GM21390 (cell line): ENCODE results near the gene PROSER3.
A peak's percentile ranks its signal among the peaks of the same experiment; 100 is the strongest.

Source experiments
- ATAC-seq: cut with Tn5 transposase; IDR thresholded peaks from one replicate; pipeline ENCODE4 v1.9.1; 2021; ENCODE audit not compliant: unreplicated experiment

PROSER3 gene

GRCh38 chr19:35738021-35738886 is 19.7 kb upstream of the PROSER3 start:
- no peak for ATAC-seq

DNA sequence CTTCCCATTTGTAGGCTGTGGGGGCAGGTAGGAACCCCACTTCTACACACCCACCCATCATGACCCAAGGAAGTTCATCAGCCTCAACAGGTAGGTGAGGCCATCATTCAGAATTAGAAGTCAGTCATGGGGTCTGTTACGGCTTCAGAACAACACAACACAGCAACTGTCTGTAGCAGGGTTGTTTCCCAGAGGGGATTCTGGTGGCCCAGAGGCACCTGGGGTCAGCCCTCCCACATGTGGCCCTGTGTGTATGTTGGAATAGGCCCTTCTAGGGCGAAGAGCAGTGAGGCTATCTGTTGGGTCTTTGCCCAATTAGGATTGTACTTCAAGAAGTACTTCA is 19.1 kb upstream of the PROSER3 start:
- no peak for ATAC-seq

- ATAC-seq = no peak
Observed at GRCh38 chr19:35739275-35740107, 18.5 kb upstream of the PROSER3 start.

GRCh38 chr19:35740108-35740422 is 17.9 kb upstream of the PROSER3 start:
- peak; percentile 18 for ATAC-seq

DNA sequence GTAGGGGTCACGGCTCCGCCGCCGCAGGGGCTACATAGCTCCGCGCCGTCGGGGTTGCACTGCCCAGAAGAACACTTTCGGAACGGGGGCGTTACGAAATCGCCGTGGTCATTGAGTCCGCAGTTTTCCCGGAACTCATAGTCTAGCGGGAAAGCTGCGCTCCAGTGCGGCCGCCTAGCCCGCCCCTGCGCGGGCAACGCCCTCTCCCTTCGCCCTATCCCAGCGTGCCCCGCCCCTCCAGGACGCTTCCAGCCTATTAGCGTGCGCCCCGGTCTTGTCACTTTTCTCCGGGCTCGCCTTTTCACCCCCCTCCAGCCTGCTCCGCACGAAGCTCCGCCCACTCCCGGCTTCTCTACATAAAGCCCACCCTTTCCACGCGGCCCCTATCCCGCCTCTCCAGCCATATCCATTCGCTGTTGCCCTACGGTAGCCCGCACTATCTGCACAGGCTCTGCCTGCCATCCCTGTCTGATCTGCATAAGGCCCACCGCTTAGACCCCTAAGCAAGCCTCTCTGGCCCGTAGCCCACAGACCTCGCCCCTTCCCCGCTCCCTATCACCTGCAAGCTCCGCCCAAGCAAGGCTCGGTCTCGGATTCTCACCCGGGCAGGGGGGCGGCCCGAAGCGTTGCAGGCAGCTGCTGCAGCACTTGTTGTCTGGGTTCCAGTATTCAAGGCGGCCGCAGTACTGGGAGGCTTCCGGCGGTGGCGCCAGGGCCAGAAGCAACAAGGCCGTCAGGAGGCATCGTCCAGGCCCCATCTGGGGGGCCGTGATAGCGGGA is 17.4 kb upstream of the PROSER3 start:
- peak; percentile 47 for ATAC-seq

GRCh38 chr19:35741203-35741515 is 16.8 kb upstream of the PROSER3 start:
- ATAC-seq = no peak

GRCh38 chr19:35742121-35742724 is 15.8 kb upstream of the PROSER3 start, which contains the start of gene IGFLR1:
Gene IGFLR1 (minus strand): TSS chr19:35742452. CDS start chr19:35741180, 1,272 bp downstream.
- ATAC-seq = no peak

GRCh38 chr19:35743640-35744429 is 14.1 kb upstream of the PROSER3 start:
- ATAC-seq = no peak

- ATAC-seq = peak; percentile 34
Observed at GRCh38 chr19:35744430-35745327, 13.3 kb upstream of the PROSER3 start.

DNA sequence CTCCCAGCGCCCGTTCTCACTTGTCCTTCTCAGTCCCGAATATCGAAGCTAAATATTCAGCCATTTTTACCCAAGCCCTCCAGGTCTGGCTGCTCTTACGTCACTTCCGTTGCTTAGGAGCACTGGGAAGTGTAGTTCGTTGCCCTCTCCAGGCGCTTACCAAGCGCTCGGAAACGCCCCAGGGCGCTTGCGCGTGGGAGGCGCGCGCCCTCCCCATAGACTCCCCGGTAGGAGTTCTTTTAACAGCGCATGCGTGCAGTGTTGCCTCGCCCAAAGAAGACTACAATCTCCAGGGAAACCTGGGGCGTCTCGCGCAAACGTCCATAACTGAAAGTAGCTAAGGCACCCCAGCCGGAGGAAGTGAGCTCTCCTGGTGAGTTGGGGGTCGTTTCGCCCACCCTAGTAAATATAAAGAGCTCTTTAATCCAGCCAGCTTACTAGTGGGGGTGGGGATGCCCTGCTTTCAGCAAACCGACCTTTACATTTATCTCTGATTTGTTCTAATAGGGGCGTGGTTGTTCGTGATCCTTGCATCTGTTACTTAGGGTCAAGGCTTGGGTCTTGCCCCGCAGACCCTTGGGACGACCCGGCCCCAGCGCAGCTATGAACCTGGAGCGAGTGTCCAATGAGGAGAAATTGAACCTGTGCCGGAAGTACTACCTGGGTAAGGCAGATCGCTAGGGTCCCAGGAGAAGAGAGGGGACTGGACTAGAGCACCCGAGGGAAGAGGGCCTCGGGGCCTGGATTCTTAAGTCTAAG is 12.5 kb upstream of the PROSER3 start, which contains the start of the genes PSENEN and U2AF1L4:
Gene PSENEN (plus strand): TSS at position 324 of the 759 bp plus-strand sequence. CDS start 280 bp downstream, at position 604.
Gene U2AF1L4 (minus strand): TSS at position 91 of the 759 bp plus-strand sequence. CDS start 27 bp downstream, at position 64.
- ATAC-seq = peak; percentile 40

GRCh38 chr19:35746087-35746462 is 11.9 kb upstream of the PROSER3 start:
- ATAC-seq = no peak

GRCh38 chr19:35746531-35746930 is 11.4 kb upstream of the PROSER3 start:
- ATAC-seq = no peak

DNA sequence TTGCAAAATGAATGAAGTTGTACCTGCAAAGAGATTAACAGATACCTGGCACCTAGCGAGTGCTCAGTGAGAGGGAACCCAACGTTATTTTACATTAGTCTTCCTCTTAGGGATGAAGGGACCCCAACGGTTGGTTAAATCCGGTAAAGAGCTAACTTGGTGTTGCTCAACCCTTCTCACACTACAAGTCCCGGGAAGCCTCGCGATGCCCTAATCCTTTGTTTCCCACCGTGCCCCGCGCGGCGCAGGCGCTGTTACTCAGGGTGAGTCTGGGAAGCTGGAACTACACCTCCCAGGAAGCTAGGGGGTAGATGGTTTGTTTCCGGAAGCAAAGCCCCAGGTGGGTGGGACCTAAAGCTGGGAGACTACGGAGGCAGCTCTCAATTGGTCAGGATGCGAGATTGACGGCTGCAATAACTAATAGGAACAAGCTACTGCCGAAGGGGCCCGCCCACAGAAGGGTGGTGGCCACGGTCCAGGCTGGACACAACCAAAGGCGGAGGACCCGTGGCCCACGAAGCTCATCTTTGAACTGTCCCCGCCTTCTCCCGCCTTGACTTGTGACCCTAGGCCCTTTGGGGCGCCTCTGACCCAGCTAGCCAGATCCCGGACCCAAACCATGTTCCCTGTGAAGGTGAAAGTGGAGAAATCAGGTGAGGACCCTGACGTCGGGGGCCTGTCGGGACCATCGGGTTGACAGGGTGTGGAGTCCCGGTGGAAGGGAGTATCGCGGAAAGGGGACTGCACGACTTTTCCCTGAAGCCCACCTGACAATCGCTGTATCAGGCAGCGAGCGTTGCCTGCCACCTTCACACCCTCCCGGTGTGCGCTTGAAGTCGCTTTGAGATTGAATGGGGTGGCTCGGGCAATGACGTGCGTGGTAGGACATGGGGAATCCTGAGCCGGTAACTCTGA is 9.6 kb upstream of the PROSER3 start, which contains the start of gene LIN37:
Gene LIN37 (plus strand): TSS at position 471 of the 915 bp plus-strand sequence. CDS start 149 bp downstream, at position 620.
- peak; percentile 63 for ATAC-seq

DNA sequence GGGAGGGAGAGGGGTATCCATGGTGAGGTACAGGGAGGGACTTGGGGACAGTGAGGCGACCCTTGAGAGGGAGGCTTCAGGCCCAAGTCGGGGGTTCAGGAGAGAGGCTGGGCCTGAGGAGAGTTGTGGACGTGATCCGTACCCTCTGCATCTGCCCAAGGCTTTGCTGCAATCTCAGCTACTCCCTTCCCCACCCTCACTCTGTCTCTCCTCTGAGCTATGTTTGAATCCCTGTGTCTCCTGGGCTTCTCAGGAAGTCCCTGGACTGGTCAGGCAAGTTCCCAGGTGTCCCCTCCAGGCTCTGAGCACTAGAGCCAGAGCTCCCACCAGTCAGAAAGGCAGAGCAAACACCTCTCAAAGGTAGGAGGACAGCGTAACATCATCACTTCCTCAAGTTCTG is 7.8 kb upstream of the PROSER3 start:
- ATAC-seq = no peak

DNA sequence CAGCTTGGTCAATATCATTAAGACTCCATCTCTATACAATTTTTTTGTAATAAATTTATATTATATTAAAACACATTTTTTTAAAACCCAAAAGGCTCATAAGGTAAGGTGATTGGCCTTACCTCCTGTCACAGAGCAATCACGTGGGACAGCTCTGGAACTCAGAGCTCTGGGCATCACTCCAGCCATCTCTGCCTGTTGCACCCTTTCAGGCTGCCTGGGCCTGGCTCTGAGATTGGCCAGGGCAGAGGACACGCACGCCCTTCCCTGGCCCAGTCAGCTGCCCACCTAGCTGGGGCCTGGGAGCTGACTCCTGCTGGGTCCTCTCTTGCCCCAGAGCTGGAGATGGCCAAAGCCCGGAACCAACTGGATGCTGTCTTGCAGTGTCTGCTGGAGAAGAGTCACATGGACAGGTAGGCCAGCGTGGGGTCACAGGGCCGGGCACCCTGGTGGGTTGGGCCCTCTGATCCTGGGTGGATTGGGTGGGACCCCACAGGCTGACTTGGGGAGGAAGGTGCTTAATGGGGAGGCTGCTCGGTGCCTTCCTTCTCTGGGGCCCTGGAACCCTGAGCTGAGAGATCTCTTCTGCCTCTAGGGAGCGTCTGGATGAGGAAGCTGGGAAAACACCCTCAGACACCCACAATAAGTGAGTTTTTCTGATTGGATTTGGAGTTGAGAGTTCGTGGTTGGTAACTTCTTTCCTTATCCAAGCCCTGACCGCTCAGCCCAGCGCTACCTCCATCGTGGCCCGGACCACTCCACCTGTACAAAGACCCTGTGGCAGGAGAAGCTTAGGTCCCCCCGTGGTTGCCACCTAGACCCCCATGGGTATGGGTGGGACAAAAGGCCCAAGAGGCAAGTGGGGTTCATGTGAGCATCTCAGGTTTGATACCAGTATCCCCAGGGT is 5.9 kb upstream of the PROSER3 start:
- ATAC-seq = no peak

DNA sequence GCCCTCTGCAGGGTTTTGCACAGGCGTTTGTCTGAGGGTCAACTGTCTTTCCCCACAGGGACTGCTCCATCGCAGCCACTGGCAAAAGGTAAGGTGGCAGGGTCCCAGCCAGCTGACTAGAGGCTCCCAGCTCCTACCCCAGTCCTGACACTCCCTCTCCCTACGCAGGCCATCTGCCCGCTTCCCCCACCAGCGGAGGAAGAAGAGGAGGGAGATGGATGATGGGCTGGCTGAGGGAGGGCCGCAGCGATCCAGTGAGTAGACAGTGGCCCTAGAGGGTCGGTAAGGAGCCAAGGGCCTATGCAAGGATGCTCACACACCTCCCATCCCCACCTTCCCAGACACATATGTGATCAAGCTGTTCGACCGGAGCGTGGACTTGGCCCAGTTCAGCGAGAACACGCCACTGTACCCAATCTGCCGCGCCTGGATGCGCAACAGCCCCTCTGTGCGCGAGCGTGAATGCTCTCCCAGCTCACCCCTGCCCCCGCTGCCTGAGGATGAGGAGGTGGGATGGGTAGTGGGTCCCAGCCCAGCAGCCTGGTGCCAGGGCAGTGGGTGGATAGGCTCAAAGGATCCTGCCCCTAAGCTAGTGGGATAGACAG is 5.1 kb upstream of the PROSER3 start:
- ATAC-seq = no peak
